HAP-1 (cell line): Measurements from ENCODE around the gene PPFIBP1.

Experiments used
- DNase-seq, 2 experiments: peaks; one replicate each; pipeline ENCODE4 v3.0.0-alpha.2; 2016 to 2020; ENCODE audit warnings: low spot score in 2 of 2
- H3K27me3 ChIP-seq: fragments of 250-450 bp; sonication (Bioruptor Pico); 2 replicates; pipeline ENCODE4 v1.5.1; 2020; ENCODE audit warnings: low read depth, mild to moderate bottlenecking, moderate library complexity
- H3K36me3 ChIP-seq: fragments of 250-450 bp; sonication (Bioruptor Pico); replicated peaks from 2 replicates; pipeline ENCODE4 v1.5.1; 2020; ENCODE audit warnings: mild to moderate bottlenecking
- H3K4me1 ChIP-seq: fragments of 250-450 bp; sonication (Bioruptor Pico); 2 replicates; pipeline ENCODE4 v1.5.1; 2020; ENCODE audit warnings: mild to moderate bottlenecking
- H3K4me3 ChIP-seq: fragments of 250-450 bp; sonication (Bioruptor Pico); 2 replicates; pipeline ENCODE4 v1.5.1; 2020; ENCODE audit warnings: mild to moderate bottlenecking, moderate library complexity
- H3K9me3 ChIP-seq: fragments of 250-450 bp; sonication (Bioruptor Pico); 2 replicates; pipeline ENCODE4 v1.5.1; 2020; ENCODE audit warnings: mild to moderate bottlenecking, moderate library complexity
- in situ Hi-C: fragments of 300-500 bp; cut with MboI; formaldehyde crosslinking; loops from 3 replicates; pipeline ENCODE4 v1.14.3; 2020; ENCODE audit warnings: low sequenced_read_pairs, inconsistent platforms, mixed read lengths

The PPFIBP1 gene

DNA sequence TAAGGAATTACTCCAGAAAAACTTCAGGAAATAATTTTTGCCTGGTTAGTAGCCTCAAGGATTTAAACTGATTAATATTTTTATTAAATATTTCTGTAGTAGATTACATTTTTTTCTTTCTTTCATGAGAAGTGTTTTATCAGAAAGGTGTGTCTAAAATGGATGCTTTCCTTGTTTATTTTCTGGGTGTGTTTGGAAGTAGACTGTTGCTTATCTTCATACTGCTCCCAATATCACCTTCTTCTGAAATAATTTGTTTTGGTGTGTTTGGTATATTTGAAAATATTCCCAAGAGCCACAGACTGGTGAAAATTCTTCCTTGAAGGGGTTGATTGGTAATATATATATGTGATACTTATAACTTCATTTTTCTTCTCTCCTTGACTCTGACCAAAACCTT lies 162.1 kb downstream of the PPFIBP1 start:
- in situ Hi-C loops, result no loop called here
- H3K36me3 ChIP-seq, result no peaks in the 10 kb centered on the region

DNA sequence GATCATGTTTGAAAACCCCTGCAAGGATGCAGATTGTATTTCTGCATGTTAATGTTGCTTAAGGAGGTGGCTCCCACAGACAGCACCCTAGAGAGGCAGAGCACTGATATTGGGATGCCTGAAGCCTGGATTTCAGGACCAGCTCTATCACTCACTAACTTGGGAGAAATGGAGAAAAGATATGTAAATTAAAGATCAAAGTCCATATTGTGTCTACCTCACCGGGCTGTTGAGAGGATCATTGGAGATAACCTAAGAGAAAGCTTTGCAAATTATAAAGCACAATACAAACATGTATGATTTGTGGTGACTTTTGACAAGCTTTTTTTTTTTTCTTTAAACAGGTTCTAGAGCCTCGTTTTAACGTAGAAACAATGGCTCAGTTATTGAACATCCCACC lies 164.7 kb downstream of the PPFIBP1 start:
- no peak for DNase-seq
- no peaks in the 10 kb centered on the region for H3K4me1 ChIP-seq
- no peak overlapping the region for H3K4me3 ChIP-seq
- in situ Hi-C loops, result no loop called here
- no peaks in the 10 kb centered on the region for H3K27me3 ChIP-seq
- no peaks in the 10 kb centered on the region for H3K9me3 ChIP-seq
- no peaks in the 10 kb centered on the region for H3K36me3 ChIP-seq

More for the DNA sequence above, 162.1 kb downstream of the PPFIBP1 start:
- H3K4me1 ChIP-seq, result peaks cover 16% of the 10 kb centered on the region
- no peak for DNase-seq
- no peaks in the 10 kb centered on the region for H3K27me3 ChIP-seq
- H3K9me3 ChIP-seq, result no peaks in the 10 kb centered on the region
- H3K4me3 ChIP-seq, result no peak overlapping the region

DNA sequence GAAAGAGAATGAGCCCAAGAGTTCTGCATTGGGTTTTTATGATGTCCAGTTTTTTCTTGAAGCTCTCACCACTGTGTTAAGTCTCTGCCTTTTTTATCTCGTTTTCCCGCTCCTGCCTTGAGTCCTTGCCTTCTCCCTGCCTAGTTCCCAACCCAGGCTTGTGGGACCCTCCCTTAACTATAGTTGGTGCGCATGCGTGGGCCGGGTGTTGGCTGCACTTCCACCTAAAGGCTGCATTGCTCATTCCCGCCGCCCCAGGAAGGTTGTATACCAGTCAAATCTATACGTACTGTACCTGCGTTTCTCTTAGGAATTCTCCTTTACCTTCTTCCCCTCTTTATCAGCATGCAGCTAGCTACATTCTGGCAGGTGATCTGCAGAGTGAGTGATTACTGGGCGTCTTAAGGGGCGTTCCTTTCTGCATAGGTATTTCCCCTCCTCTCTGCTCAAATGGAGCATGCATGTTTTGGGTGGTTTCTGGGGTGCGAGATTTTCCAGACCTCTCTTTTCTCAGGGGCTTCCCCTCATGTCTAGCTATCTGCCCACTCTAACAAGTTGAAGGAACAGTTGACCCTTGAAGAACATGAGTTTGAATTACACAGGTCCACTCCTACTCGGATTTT lies 165.7 kb downstream of the PPFIBP1 start:
- H3K9me3 ChIP-seq, result no peaks in the 10 kb centered on the region
- no peaks in the 10 kb centered on the region for H3K36me3 ChIP-seq
- no peak overlapping the region for H3K4me3 ChIP-seq
- no peak for DNase-seq
- in situ Hi-C loops, result no loop called here
- no peaks in the 10 kb centered on the region for H3K4me1 ChIP-seq
- H3K27me3 ChIP-seq, result no peaks in the 10 kb centered on the region

DNA sequence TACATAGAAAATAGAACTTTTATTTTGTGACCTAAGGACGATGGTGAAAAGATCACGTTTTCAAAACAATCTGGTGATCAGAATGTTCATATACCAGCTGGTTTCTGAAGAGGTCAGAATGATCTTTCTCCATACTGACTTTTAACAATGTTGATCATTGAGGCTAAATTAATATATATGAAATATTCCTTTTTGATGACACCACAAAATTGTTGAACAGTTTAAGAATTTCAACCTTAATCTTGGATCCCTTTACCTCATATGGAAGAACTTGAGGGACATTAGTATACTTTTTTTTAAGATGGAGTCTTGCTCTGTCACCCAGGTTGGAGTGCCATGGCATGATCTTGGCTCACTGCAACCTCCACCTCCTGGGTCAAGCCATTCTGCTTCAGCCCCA lies 169.4 kb downstream of the PPFIBP1 start:
- Histone ChIP-seq H3K4me1 (no peaks in the 10 kb centered on the region), H3K36me3 (no peaks in the 10 kb centered on the region), H3K4me3 (no peak overlapping the region), H3K27me3 (no peaks in the 10 kb centered on the region), H3K9me3 (no peaks in the 10 kb centered on the region)
- in situ Hi-C loops, result no loop called here
- DNase-seq, result no peak

DNA sequence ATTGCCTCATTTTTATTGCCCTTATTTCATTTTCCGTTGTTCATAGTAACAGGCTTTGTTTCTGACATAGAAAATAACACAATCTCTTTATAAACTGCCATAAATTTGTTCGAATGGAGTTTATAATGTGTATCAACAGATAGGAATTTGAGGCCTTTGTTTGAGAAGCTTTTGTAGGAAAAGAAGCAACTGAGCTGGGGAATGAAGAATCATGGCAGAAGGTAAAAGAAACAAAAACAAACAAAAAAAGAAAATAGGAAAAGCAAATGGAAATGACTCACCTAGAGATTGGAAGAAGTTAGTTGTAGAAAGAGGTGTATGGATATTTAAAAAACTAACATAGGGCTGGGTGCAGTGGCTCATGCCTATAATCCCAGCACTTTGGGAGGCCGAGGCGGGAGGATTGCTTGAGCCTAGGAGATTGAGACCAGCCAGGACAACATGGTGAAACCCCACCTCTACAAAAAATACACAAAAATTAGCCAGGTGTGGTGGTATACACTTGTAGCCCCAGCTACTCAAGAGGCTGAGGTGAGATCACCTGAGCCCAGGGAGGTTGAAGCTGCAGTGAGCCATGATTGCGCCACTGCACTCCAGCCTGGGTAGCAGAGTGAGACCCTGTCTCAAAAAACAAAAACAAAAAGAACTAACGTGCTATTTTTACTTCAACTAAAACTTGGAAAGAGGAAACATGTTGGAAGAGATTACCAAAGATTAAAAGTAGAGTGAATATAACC lies 171.7 kb downstream of the PPFIBP1 start:
- no peaks in the 10 kb centered on the region for H3K36me3 ChIP-seq
- in situ Hi-C loops, result no loop called here
- no peak for DNase-seq

DNA sequence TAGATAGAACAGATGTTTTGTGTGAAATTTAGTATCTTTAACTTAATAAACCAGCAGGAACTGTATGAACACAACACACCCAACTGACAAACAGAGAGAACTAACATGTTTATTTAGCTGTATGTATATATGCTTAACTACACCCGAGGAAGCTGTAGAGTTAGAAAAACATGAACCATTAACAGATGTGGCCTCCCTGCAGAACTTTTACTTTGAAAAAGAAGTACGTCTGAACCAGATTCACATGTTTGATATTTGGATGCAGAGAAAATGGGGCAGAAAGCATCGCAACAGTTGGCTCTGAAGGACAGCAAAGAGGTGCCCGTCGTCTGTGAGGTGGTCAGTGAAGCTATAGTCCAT lies 172.3 kb downstream of the PPFIBP1 start, which contains the start of gene REP15:
TSS of gene REP15 (plus strand) at position 155 of the 360 bp plus-strand sequence. CDS start at position 271, 116 bp downstream.
- H3K36me3 ChIP-seq, result no peaks in the 10 kb centered on the region
- in situ Hi-C loops, result no loop called here
- no peak within 1 kb of the TSS for H3K4me3 ChIP-seq
- H3K9me3 ChIP-seq, result no peaks in the 10 kb centered on the region
- no peaks in the 10 kb centered on the region for H3K27me3 ChIP-seq
- H3K4me1 ChIP-seq, result no peaks in the 10 kb centered on the region
- no peak for DNase-seq

More for the DNA sequence above, 171.7 kb downstream of the PPFIBP1 start:
- H3K4me3 ChIP-seq, result no peak overlapping the region
- H3K27me3 ChIP-seq, result no peaks in the 10 kb centered on the region
- no peaks in the 10 kb centered on the region for H3K4me1 ChIP-seq
- H3K9me3 ChIP-seq, result no peaks in the 10 kb centered on the region

DNA sequence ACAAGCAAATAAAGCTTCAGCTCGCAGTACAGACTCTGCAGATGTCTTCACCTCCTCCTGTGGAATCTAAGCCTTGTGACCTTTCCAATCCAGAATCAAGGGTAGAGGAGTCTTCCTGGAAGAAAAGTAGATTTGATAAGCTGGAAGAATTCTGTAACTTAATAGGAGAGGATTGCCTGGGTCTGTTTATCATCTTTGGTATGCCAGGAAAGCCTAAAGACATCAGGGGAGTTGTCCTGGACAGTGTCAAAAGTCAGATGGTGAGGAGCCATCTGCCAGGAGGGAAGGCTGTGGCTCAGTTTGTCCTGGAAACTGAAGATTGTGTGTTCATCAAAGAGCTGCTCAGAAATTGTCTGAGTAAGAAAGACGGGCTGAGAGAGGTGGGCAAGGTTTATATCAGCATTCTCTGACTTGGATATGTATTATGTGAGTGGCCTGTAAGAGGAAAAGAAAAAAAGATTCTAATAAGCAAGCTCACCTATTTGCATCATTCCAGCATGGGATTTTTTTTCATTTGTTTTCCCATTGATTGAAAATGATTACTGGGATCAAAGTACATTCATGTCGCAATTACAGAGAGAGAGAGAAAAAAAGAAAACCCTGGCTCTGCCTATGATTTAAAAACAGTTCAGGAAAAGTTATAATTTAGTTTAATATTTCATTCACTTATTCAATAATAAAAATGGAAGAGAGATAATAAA lies 173.0 kb downstream of the PPFIBP1 start:
- Histone ChIP-seq H3K36me3 (no peaks in the 10 kb centered on the region), H3K27me3 (no peaks in the 10 kb centered on the region), H3K4me1 (no peaks in the 10 kb centered on the region), H3K4me3 (no peak overlapping the region), H3K9me3 (no peaks in the 10 kb centered on the region)
- no peak for DNase-seq
- in situ Hi-C loops, result no loop called here

DNA sequence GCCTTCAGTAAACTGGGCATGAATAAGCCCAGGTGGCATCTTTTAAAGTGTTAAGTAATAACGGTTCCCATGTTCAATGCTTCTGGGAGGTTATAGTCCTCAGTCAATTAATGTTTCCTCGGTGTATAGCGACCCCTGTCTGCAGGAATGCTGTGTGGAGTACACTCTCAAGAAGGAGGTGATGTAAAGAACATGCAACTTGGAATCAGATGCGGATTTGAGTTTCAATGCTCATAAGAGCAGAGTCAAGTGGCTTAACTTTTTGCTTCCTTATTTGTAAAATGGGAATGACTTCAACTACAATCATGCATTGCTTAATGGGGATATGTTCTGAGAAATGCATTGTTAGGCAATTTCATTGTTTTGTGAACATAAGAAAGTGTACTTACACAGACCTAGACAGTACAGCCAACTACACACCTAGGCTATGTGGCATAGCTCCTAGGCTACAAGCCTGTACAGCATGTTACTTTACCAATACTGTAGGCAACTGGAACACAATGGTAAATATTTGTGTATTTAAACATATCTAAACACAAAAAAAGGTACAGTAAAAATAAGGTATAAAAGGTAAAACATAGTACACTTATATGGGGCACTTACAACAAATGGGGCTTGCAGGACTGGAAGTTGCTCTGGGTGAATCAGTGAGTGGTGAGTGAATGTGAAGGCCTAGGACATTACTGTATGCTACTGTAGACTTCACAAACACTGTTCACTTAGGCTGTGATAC lies 179.9 kb downstream of the PPFIBP1 start:
- peaks cover 4% of the 10 kb centered on the region; the same call in 1 of the 2 replicates for H3K4me1 ChIP-seq
- no peaks in the 10 kb centered on the region for H3K27me3 ChIP-seq
- DNase-seq, result peak; percentile 75 to 91
- H3K36me3 ChIP-seq, result no peaks in the 10 kb centered on the region
- in situ Hi-C loops, result no loop called here
- no peaks in the 10 kb centered on the region for H3K9me3 ChIP-seq
- H3K4me3 ChIP-seq, result no peak overlapping the region

DNA sequence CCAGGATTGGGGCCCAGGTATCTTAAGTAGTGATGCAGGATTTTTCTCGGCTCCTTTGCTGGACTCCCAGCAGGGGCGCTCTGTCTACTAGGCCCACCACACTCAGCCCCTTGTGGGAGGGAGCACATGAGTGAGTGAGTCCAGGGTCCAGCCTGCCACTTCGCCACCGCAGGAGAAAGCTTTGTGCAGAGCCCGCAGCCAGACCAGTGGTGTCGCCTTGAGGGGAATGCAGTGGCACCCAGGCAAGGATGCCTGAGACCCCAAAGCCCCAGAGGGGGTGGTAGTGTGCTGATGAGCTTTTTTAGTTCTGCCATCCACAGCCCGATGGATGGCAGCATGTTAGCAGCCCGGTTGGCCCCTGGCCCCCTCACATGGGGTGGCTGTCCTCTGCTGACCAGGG lies 181.3 kb downstream of the PPFIBP1 start:
- no peaks in the 10 kb centered on the region for H3K9me3 ChIP-seq
- H3K27me3 ChIP-seq, result no peaks in the 10 kb centered on the region
- H3K4me3 ChIP-seq, result no peak overlapping the region
- in situ Hi-C loops, result no loop called here
- H3K4me1 ChIP-seq, result peaks cover 8% of the 10 kb centered on the region
- DNase-seq, result peak in 1 of 2 experiments; percentile 42
- H3K36me3 ChIP-seq, result no peaks in the 10 kb centered on the region

DNA sequence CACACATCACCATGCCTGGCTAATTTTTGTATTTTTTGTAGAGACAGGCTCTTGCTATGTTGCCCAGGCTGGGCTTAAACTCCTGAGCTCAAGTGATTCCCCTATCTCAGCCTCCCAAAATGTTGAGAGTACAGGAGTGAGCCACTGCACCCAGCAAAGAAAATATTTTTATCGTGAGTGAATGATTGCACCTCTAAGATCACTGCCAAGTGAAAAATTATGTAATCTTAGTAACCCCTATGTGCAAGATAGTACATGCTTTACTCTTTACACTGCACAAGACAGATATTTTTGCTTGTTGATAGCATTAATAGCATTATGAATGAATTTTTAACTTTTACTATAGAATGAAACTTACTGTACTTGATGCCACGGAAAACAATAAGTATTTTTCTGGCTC lies 183.2 kb downstream of the PPFIBP1 start:
- in situ Hi-C loops, result no loop called here
- Histone ChIP-seq H3K4me3 (no peak overlapping the region), H3K4me1 (peaks cover 12% of the 10 kb centered on the region), H3K36me3 (no peaks in the 10 kb centered on the region; the same call in 1 of the 2 replicates), H3K27me3 (no peaks in the 10 kb centered on the region), H3K9me3 (no peaks in the 10 kb centered on the region)
- DNase-seq, result no peak

DNA sequence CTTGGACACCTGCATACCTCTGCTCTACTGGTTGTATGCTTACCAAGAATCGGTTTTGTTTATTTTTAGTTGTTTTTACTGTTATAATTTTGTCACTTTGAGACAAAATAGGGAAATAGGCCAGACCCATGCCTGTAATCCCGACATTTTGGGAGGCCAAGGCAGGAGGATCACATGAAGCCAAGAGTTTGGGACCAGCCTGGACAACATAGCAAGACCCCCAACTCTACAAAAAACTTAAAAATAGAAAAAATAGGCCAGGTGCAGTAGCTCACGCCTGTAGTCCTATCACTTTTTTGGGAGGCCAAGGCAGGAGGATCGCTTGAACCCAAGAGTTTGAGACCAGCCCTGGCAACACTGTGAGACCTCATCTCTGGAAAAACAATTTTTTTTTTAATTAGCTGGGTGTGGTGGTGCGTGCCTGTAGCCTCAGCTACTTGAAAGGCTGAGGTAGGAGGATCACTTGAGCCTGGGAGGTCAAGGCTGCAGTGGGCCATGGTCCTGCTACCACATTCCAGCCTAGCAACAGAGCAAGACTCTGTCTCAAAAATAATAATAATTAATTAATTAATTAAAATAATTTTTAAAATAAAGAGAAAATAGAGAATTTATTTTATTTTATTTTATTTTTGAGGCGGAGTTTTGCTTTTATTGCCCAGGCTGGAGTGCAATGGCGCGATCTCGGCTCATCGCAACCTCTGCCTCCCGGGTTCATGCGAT lies 185.4 kb downstream of the PPFIBP1 start:
- H3K4me3 ChIP-seq, result no peak overlapping the region
- in situ Hi-C loops, result no loop called here

DNA sequence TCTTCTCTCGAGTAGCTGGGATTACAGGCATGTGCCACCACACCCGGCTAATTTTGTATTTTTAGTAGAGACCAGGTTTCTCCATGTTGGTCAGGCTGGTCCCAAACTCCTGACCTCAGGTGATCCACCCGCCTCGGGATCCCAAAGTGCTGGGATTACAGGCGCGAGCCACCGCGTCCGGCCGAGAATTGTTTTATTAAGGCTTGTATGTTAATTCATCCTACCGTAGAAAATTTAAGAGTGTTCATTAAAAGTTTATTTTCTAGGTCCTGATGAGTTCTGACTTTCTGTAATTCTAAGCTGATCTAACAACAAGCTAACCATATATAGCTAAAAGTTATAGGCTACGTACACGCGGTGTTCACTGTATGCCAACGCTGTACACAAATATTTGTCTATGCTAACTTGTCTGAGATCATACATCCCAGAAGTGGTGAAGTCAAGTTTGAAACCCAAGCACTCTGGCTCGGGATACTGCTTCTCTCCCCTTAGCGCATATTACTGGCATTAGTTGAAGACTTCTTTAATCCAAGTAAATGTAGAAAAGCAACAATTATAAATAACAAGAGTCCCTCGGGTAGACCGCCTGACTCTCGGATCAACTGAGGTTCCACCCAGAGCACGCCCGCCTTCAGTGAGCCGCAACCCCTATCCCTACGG lies 186.1 kb downstream of the PPFIBP1 start:
- in situ Hi-C loops, result no loop called here
- Histone ChIP-seq H3K27me3 (no peaks in the 10 kb centered on the region), H3K4me1 (peaks cover 8% of the 10 kb centered on the region), H3K36me3 (no peaks in the 10 kb centered on the region; the same call in 1 of the 2 replicates), H3K9me3 (no peaks in the 10 kb centered on the region), H3K4me3 (peak overlapping the region; percentile 85)
- peak in 1 of 2 experiments; percentile 26 for DNase-seq

More for the DNA sequence above, 185.4 kb downstream of the PPFIBP1 start:
- Histone ChIP-seq H3K9me3 (no peaks in the 10 kb centered on the region), H3K4me1 (peaks cover 8% of the 10 kb centered on the region), H3K27me3 (no peaks in the 10 kb centered on the region), H3K36me3 (no peaks in the 10 kb centered on the region; the same call in 1 of the 2 replicates)
- no peak for DNase-seq
